K562 (cell line): ENCODE measurements around the gene ATP5MG. TPM values are rescaled to one million over a fixed set of nuclear protein-coding genes. Genes with fewer than 3 reads are reported as not detected.

Source experiments
- MGA ChIP-seq: fragments of 450-650 bp; IDR thresholded peaks from 2 replicates; pipeline ENCODE4 v1.6.1; 2016; ENCODE audit warnings: mild to moderate bottlenecking, moderate library complexity
- MYBL2 ChIP-seq, 2 experiments: fragments of 450-650 bp in 1 of 2; sonication (generic) in 1 of 2; formaldehyde crosslinking in 1 of 2; IDR thresholded peaks; 2 replicates each; pipeline versions ENCODE4 v1.6.1 to v1.8.1; 2017 to 2022; ENCODE audit warnings: borderline replicate concordance in 1 of 2, inconsistent platforms in 1 of 2, low read depth in 1 of 2, mild to moderate bottlenecking in 1 of 2, missing genetic modification reagents in 1 of 2, moderate library complexity in 1 of 2
- NCOR1 ChIP-seq: fragments of 450-650 bp; IDR thresholded peaks from 2 replicates; pipeline ENCODE4 v1.6.1; 2016; ENCODE audit warnings: mild to moderate bottlenecking, moderate library complexity
- NFIX ChIP-seq: fragments of 250-450 bp; sonication (Bioruptor Pico); IDR thresholded peaks from 2 replicates; pipeline ENCODE4 v1.4.0; 2020; ENCODE audit warnings: low read depth, mild to moderate bottlenecking, moderate library complexity
- NR3C1 ChIP-seq: sonication (generic); formaldehyde crosslinking; IDR thresholded peaks from 2 replicates; pipeline ENCODE4 v1.8.1; 2022; ENCODE audit warnings: missing genetic modification reagents
- PYGO2 ChIP-seq: fragments of 450-650 bp; IDR thresholded peaks from 2 replicates; pipeline ENCODE4 v1.6.1; 2016; ENCODE audit warnings: mild to moderate bottlenecking, missing genetic modification characterization, moderate library complexity, missing compliant biosample characterization
- ZBTB43 ChIP-seq: sonication (generic); formaldehyde crosslinking; IDR thresholded peaks from 2 replicates; pipeline ENCODE4 v1.8.0; 2023; ENCODE audit warnings: mild to moderate bottlenecking, missing genetic modification reagents
- ZBTB7A ChIP-seq: IDR thresholded peaks from 2 replicates; pipeline ENCODE4 v1.6.1; 2011; ENCODE audit warnings: low read depth, mild to moderate bottlenecking, low read length, moderate library complexity, borderline replicate concordance; ENCODE audit not compliant: control insufficient read depth
- ZNF263 ChIP-seq: sonication (generic); formaldehyde crosslinking; IDR thresholded peaks from 2 replicates; pipeline ENCODE4 v1.8.0; 2022; ENCODE audit warnings: mild to moderate bottlenecking, missing genetic modification reagents, borderline replicate concordance
- polyA plus RNA-seq, 8 experiments: library from polyadenylated mRNA; depleted of rRNA in 4 of 8; stranded (reverse) in 5 of 8; unstranded in 3 of 8; fragments of >200 nt; fragmentation: Nextera tagmentation in 2 of 8; fragmentation: Illumina TruSeq in 1 of 8; extraction: Ambion mirVana in 2 of 8; extraction: Trizol in 1 of 8; gene quantifications; 2 replicates each; pipeline versions ENCODE4 v1.2.1 to v1.2.3, GENCODE V29; 2011 to 2014; ENCODE audit warnings: inconsistent platforms in 1 of 8, missing spikeins in 1 of 8
- total RNA-seq, 7 experiments: library from RNA; depleted of rRNA in 6 of 7; stranded (reverse); fragments of >200 nt in 6 of 7; fragmentation: Illumina TruSeq in 2 of 7; extraction: Trizol in 2 of 7; gene quantifications; 2 replicates each; pipeline versions ENCODE4 v1.2.1 to v1.2.3, GENCODE V29; 2011 to 2021; ENCODE audit warnings: low replicate concordance in 1 of 7

ATP5MG gene
- total and polyA plus RNA-seq, 9 of the 15 experiments (the other 6 are each of a cell fraction or from before 2014, with no cell fraction given) = 301 to 2,138 (median 434) TPM

- no peak for TF ChIP-seq MYBL2 (IDR thresholded peaks at IDR 0.05; ENCODE audit: low read depth)
- TF ChIP-seq MYBL2 (CRISPR knock-in tag; IDR thresholded peaks at IDR 0.05; ENCODE audit: borderline replicate concordance) = no peak
- no peak for TF ChIP-seq NR3C1 (CRISPR knock-in tag)
- TF ChIP-seq PYGO2 (tag) = 0 out of 2 replicates have a peak, but pooled peaks have one; percentile 16
- TF ChIP-seq MGA = peak; percentile 79
- TF ChIP-seq NCOR1 = 0 out of 2 replicates have a peak, but pooled peaks have one; percentile 5
- TF ChIP-seq ZBTB7A = no peak
- TF ChIP-seq ZBTB43 = no peak
- TF ChIP-seq NFIX (CRISPR knock-in tag) = no peak
- TF ChIP-seq ZNF263 = no peak
Observed at GRCh38 chr11:118434123-118434552, 32.7 kb downstream of the ATP5MG start (continued).
